Esophagus muscularis mucosa (tissue), 4 donors: ENCODE results near the gene RHOU. TPM values are rescaled to one million over a fixed set of nuclear protein-coding genes. Genes with fewer than 3 reads are reported as not detected.

Experiments
- DNase-seq: peaks from one replicate; pipeline ENCODE4 v3.0.0-alpha.2; 2017; ENCODE audit errors: extremely low spot score
- H3K27ac ChIP-seq, 4 donors: fragments of 200-600 bp; sonication (generic); replicated peaks in 1 of 4; 1 replicate in 3 of 4; 2 replicates in 1 of 4; pipeline ENCODE4 v1.5.1; 2016 to 2019; ENCODE audit warnings: mild to moderate bottlenecking in 1 of 4
- H3K27me3 ChIP-seq, 4 donors: fragments of 200-600 bp; sonication (generic); one replicate each; pipeline versions ENCODE4 v1.5.1 to v1.6.0; 2016 to 2019
- H3K36me3 ChIP-seq, 4 donors: fragments of 200-600 bp; sonication (generic); one replicate each; pipeline ENCODE4 v1.5.1; 2016 to 2019
- H3K4me1 ChIP-seq, 4 donors: fragments of 200-600 bp; sonication (generic); one replicate each; pipeline ENCODE4 v1.5.1; 2016 to 2019
- H3K4me3 ChIP-seq, 4 donors: fragments of 200-600 bp; sonication (generic); 1 replicate in 2 of 4; 2 replicates in 2 of 4; pipeline ENCODE4 v1.5.1; 2016 to 2019; ENCODE audit warnings: mild to moderate bottlenecking in 4 of 4, moderate library complexity in 1 of 4
- H3K9me3 ChIP-seq, 4 donors: fragments of 200-600 bp; sonication (generic); 1 replicate in 3 of 4; 2 replicates in 1 of 4; pipeline ENCODE4 v1.5.1; 2016 to 2019
- EP300 ChIP-seq: sonication (generic); formaldehyde crosslinking; IDR thresholded peaks from one replicate; pipeline ENCODE4 v1.6.1; 2017; ENCODE audit warnings: antibody characterized with exemption
- POLR2A ChIP-seq: fragments of 450-650 bp; IDR thresholded peaks from one replicate; pipeline ENCODE4 v1.6.1; 2017; ENCODE audit warnings: antibody characterized with exemption, moderate library complexity, mild to moderate bottlenecking, low read depth
- POLR2AphosphoS5 ChIP-seq, 2 donors: sonication (generic); formaldehyde crosslinking; IDR thresholded peaks; one replicate each; pipeline ENCODE4 v1.6.1; 2017; ENCODE audit warnings: antibody characterized with exemption in 2 of 2
- WGBS: methylation state at CpG from one replicate; pipeline ENCODE4 v1.1.5; 2018; 5-methylcytosine and 5-hydroxymethylcytosine counted together
- intact Hi-C: fragments of 100-400 bp; cut with DNase I; formaldehyde crosslinking; loops from one replicate; pipeline ENCODE4 v1.15.1; 2023
- total RNA-seq, 4 donors: library from RNA; depleted of rRNA; stranded (reverse); fragments of >200 nt; gene quantifications; one replicate each; pipeline versions ENCODE4 v1.1.0 to v1.2.1, GENCODE V29; 2016
- TF ChIP-seq, protein P1 (sequence below), 3 experiments: fragments of 200-600 bp in 2 of 3; fragments of 450-650 bp in 1 of 3; sonication (generic) in 2 of 3; IDR thresholded peaks; one replicate each; pipeline ENCODE4 v1.5.1; 2017 to 2019; ENCODE audit warnings: antibody characterized with exemption in 3 of 3, mild to moderate bottlenecking in 2 of 3, moderate library complexity in 1 of 3

The RHOU gene
- total RNA-seq, 4 donors from 2014 or later, result 24.1 to 36.0 (median 26.0) TPM

DNA sequence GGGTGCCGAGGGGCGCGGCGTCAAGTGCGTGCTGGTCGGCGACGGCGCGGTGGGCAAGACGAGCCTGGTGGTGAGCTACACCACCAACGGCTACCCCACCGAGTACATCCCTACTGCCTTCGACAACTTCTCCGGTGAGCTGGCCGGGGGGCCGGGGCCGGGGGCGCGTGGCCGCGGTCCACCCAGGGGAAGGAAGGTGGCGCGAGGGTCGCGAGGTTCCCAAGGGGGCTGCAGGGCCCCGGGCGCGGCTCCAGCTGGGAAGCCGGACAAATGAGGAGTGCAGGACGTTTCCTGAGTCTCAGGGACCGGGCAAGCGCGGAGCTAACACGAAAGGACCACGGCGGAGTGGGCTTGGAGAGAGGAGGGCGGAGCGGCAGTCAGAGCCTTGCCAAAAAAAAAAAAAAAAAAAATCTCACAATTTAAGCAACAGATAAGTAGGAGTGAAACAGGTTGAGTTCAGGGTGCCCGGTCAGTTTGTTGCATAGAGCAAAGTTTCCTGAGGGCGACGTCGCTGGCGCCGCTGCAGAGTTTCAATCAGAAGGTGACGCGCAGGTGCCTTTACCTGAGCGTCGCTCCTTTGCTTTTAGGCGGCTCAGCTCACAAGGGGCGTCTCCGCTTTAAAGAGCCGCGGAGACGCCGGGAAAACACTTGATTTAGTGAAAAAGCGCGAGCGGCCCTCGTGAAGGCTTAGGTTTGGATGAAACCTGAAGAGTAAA, 750 bp downstream of the RHOU start:
- Histone ChIP-seq H3K36me3 (peaks cover 0 to 21% (median 0%) of the 10 kb centered on the region in 4 donors), H3K4me3 (peak overlapping the region; percentile 89 to 97 (median 96)), H3K9me3 (no peaks in the 10 kb centered on the region), H3K27me3 (no peaks in the 10 kb centered on the region), H3K4me1 (peaks cover 15 to 55% (median 49%) of the 10 kb centered on the region in 4 donors), H3K27ac (peak overlapping the region; percentile 90 to 95 (median 92))
- WGBS, result 6% methylated on average over 33 of the region's 60 CpGs
- DNase-seq, result peak; percentile 91
- TF ChIP-seq, protein P1, sequence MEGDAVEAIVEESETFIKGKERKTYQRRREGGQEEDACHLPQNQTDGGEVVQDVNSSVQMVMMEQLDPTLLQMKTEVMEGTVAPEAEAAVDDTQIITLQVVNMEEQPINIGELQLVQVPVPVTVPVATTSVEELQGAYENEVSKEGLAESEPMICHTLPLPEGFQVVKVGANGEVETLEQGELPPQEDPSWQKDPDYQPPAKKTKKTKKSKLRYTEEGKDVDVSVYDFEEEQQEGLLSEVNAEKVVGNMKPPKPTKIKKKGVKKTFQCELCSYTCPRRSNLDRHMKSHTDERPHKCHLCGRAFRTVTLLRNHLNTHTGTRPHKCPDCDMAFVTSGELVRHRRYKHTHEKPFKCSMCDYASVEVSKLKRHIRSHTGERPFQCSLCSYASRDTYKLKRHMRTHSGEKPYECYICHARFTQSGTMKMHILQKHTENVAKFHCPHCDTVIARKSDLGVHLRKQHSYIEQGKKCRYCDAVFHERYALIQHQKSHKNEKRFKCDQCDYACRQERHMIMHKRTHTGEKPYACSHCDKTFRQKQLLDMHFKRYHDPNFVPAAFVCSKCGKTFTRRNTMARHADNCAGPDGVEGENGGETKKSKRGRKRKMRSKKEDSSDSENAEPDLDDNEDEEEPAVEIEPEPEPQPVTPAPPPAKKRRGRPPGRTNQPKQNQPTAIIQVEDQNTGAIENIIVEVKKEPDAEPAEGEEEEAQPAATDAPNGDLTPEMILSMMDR (IDR thresholded peaks at IDR 0.05), result no peak
- no peak for TF ChIP-seq POLR2AphosphoS5 (IDR thresholded peaks at IDR 0.05)
- no peak for TF ChIP-seq EP300
- TF ChIP-seq POLR2A, result no peak
- intact Hi-C loops, result loop anchor here (1.0 to 10.0 kb wide), 7 partner anchors 61 to 519 kb away; no protein-coding TSS in a partner anchor

DNA sequence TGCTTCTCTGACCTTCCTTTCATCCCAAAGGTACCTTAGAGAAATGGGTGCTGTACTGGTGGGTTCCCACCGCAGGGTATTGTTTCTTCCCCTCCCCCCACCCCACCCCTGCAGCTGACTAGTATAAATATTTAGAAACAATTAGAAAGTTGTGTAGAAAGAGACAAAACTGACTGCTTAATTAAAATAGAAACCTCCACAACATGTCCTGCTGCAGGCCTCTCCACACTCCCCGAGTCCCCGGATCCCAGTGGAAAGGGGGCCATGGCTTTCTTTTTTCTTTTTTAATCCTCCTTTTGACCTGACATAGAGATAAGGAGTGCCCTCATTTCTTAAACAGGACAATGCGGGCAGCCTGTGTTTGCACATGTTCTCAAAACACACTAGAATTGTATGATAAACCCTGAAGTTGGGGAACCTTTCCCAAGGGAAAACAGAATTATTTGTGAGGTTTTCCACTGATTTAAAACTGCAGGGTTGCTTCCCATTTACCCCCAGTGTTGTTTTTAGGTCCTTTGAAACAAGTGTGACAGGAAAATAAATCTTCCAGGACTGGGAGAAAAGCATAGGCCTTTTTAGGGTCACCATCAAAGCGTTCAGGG, 1.7 kb downstream of the RHOU start:
- no peaks in the 10 kb centered on the region for H3K27me3 ChIP-seq
- peak; percentile 77 for DNase-seq
- no peak for TF ChIP-seq EP300
- no peak for TF ChIP-seq POLR2A
- TF ChIP-seq, protein P1 (IDR thresholded peaks at IDR 0.05), result no peak
- TF ChIP-seq POLR2AphosphoS5 (IDR thresholded peaks at IDR 0.05), result no peak
- peak overlapping the region; percentile 90 to 95 (median 92) for H3K27ac ChIP-seq
- intact Hi-C loops, result loop anchor here (5.0 to 10.0 kb wide), 5 partner anchors 60 to 518 kb away; no protein-coding TSS in a partner anchor
- H3K36me3 ChIP-seq, result peaks cover 0 to 25% (median 1%) of the 10 kb centered on the region in 4 donors
- peaks cover 15 to 60% (median 54%) of the 10 kb centered on the region in 4 donors for H3K4me1 ChIP-seq
- peak overlapping the region; percentile 89 to 97 (median 96) for H3K4me3 ChIP-seq
- WGBS, result 47% methylated on average over 5 of the region's 5 CpGs
- H3K9me3 ChIP-seq, result no peaks in the 10 kb centered on the region

DNA sequence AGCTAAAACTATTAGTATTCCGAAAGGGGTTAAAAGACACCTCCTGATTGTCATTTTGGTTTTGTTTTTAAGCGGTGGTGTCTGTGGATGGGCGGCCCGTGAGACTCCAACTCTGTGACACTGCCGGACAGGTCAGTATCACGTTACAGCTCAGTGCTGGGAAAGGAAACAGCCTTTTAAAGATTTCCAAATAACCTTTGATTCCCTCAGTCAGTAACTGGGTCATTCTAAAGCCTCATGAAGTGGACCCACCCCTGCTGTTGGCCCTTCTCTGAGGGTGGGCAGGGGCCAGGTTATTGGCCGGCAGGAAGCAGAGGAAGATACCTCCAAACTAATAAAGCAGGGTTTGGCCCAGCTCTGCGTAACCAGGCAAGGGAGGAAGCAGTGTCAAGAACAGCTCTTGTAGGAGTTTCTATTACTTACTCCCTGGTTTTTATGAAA, 2.3 kb downstream of the RHOU start:
- 47% methylated on average over 8 of the region's 8 CpGs for WGBS
- no peak for DNase-seq
- no peaks in the 10 kb centered on the region for H3K27me3 ChIP-seq
- H3K36me3 ChIP-seq, result peaks cover 0 to 32% (median 4%) of the 10 kb centered on the region in 4 donors
- peaks cover 15 to 60% (median 54%) of the 10 kb centered on the region in 4 donors for H3K4me1 ChIP-seq
- intact Hi-C loops, result loop anchor here (5.0 to 10.0 kb wide), 5 partner anchors 60 to 517 kb away; no protein-coding TSS in a partner anchor
- H3K27ac ChIP-seq, result peak overlapping the region; percentile 90 to 95 (median 92)
- H3K4me3 ChIP-seq, result peak overlapping the region; percentile 89 to 97 (median 96)
- H3K9me3 ChIP-seq, result no peaks in the 10 kb centered on the region
- TF ChIP-seq EP300 (no peak), POLR2A (no peak), POLR2AphosphoS5 (IDR thresholded peaks at IDR 0.05) (peak; percentile 19 to 44)
- TF ChIP-seq, protein P1 (IDR thresholded peaks at IDR 0.05), result no peak

DNA sequence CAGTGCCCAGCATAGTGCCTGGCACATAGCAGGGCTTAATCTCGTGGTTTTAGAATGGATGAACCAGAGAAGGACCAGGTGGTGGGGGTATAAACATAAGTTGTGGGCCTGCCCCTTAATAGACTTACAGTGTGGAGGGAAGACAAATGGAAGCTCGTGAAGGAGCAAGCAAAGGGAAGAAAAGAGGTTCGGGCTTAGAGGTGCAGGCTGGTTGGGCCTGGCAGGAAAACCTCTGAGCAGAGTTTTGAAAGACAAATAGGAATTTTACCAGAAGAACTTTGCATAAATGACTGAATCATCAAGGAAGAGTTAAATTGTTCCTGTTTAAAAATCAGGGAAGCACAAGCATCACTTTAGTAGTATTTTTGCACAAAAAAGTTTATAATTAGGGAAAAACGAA, 4.5 kb downstream of the RHOU start:
- Histone ChIP-seq H3K27me3 (no peaks in the 10 kb centered on the region), H3K4me3 (no peak overlapping the region), H3K4me1 (peaks cover 11 to 54% (median 47%) of the 10 kb centered on the region in 4 donors), H3K27ac (peak overlapping the region; percentile 1 to 95 (median 61)), H3K9me3 (no peaks in the 10 kb centered on the region), H3K36me3 (peaks cover 13 to 54% (median 21%) of the 10 kb centered on the region in 4 donors)
- WGBS, result 84% methylated on average over 4 of the region's 4 CpGs
- TF ChIP-seq, protein P1 (IDR thresholded peaks at IDR 0.05), result no peak
- intact Hi-C loops, result loop anchor here (5.0 to 10.0 kb wide), 5 partner anchors 57 to 515 kb away; no protein-coding TSS in a partner anchor
- no peak for DNase-seq
